ENCODE results near the gene SCN2B.

The SCN2B gene

GRCh38 chr11:118171269-118172062, 5.0 kb downstream of the SCN2B start:
- DNase-seq, result peak; percentile 71

GRCh38 chr11:118170882-118171268, 5.6 kb downstream of the SCN2B start:
- no peak for DNase-seq

- no peak for DNase-seq
These were observed 6.2 kb downstream of the SCN2B start for GRCh38 chr11:118170231-118170630.

- no peak for DNase-seq
These were observed 6.9 kb downstream of the SCN2B start for GRCh38 chr11:118169300-118170140.

- DNase-seq, result no peak
These were observed 7.7 kb downstream of the SCN2B start for GRCh38 chr11:118168751-118169150.

- no peak for DNase-seq
These were observed 8.1 kb downstream of the SCN2B start for GRCh38 chr11:118168316-118168715.

- no peak for DNase-seq
These were observed 8.5 kb downstream of the SCN2B start for GRCh38 chr11:118167906-118168305.

GRCh38 chr11:118167253-118167652, 9.2 kb downstream of the SCN2B start:
- no peak for DNase-seq

- DNase-seq, result no peak
These were observed 9.8 kb downstream of the SCN2B start for GRCh38 chr11:118166641-118167040.

- no peak for DNase-seq
These were observed 11.6 kb downstream of the SCN2B start for GRCh38 chr11:118164885-118165284.

GRCh38 chr11:118163494-118163893, 12.9 kb downstream of the SCN2B start:
- no peak for DNase-seq

- DNase-seq, result no peak
These were observed 13.6 kb downstream of the SCN2B start for GRCh38 chr11:118162846-118163245.

GRCh38 chr11:118161786-118162185, 14.7 kb downstream of the SCN2B start:
- DNase-seq, result no peak

- DNase-seq, result no peak
These were observed 19.1 kb downstream of the SCN2B start for GRCh38 chr11:118157186-118157895.

- peak; percentile 10 for DNase-seq
These were observed 19.8 kb downstream of the SCN2B start for GRCh38 chr11:118156531-118157185.

GRCh38 chr11:118155776-118156530, 20.5 kb downstream of the SCN2B start:
- DNase-seq, result no peak

GRCh38 chr11:118154641-118155040, 21.8 kb downstream of the SCN2B start:
- DNase-seq, result no peak

GRCh38 chr11:118153976-118154375, 22.5 kb downstream of the SCN2B start:
- no peak for DNase-seq

GRCh38 chr11:118153516-118153915, 22.9 kb downstream of the SCN2B start:
- DNase-seq, result no peak

- DNase-seq, result no peak
These were observed 23.6 kb downstream of the SCN2B start, which contains the start of gene SCN4B for GRCh38 chr11:118152552-118153471. Gene SCN4B (minus strand): TSS chr11:118152823. CDS start chr11:118152673, 150 bp downstream.

GRCh38 chr11:118152020-118152551, 24.4 kb downstream of the SCN2B start:
- DNase-seq, result no peak
